Peyer's patch (tissue), 4 donors: Measurements from ENCODE around the gene ABHD12. TPM values are rescaled to one million over a fixed set of nuclear protein-coding genes. Genes with fewer than 3 reads are reported as not detected.

Experiments used
- DNase-seq, 3 donors: peaks; one replicate each; pipeline ENCODE4 v3.0.0-alpha.2; 2017 to 2019
- H3K27ac ChIP-seq, 4 donors: fragments of 200-600 bp; sonication (generic); one replicate each; pipeline ENCODE4 v1.5.1; 2016 to 2019
- H3K27me3 ChIP-seq, 2 donors: fragments of 200-600 bp; sonication (generic); one replicate each; pipeline ENCODE4 v1.5.1; 2019
- H3K36me3 ChIP-seq, 3 donors: fragments of 200-600 bp; sonication (generic); one replicate each; pipeline ENCODE4 v1.5.1; 2016 to 2019
- H3K4me1 ChIP-seq, 4 donors: fragments of 200-600 bp; sonication (generic); one replicate each; pipeline ENCODE4 v1.5.1; 2016 to 2019
- H3K4me3 ChIP-seq, 4 donors: fragments of 200-600 bp; sonication (generic); 1 replicate in 3 of 4; 2 replicates in 1 of 4; pipeline ENCODE4 v1.5.1; 2016 to 2019; ENCODE audit warnings: mild to moderate bottlenecking in 1 of 4
- H3K9me3 ChIP-seq, 4 donors: fragments of 200-600 bp; sonication (generic); one replicate each; pipeline ENCODE4 v1.5.1; 2016 to 2019; ENCODE audit warnings: mild to moderate bottlenecking in 1 of 4
- CTCF ChIP-seq, 6 experiments: fragments of 450-650 bp in 4 of 6; fragments of 200-600 bp in 2 of 6; sonication (generic) in 1 of 6; IDR thresholded peaks; one replicate each; pipeline ENCODE4 v1.5.1; 2017 to 2019; ENCODE audit warnings: antibody characterized with exemption in 6 of 6, mild to moderate bottlenecking in 3 of 6, moderate library complexity in 1 of 6
- POLR2A ChIP-seq, 2 donors: fragments of 450-650 bp; IDR thresholded peaks; one replicate each; pipeline ENCODE4 v1.5.1; 2017; ENCODE audit warnings: antibody characterized with exemption in 2 of 2, mild to moderate bottlenecking in 2 of 2, moderate library complexity in 2 of 2
- total RNA-seq, 4 donors: library from RNA; depleted of rRNA; stranded (reverse); fragments of >200 nt; gene quantifications; one replicate each; pipeline ENCODE4 v1.1.0, GENCODE V29; 2016

ABHD12 gene
- total RNA-seq, 4 donors from 2014 or later = 46.2 to 95.4 (median 73.5) TPM

- no peaks in the 10 kb centered on the region for H3K27me3 ChIP-seq
- H3K4me1 ChIP-seq = no peaks in the 10 kb centered on the region
- H3K9me3 ChIP-seq = no peaks in the 10 kb centered on the region
- TF ChIP-seq CTCF (IDR thresholded peaks at IDR 0.05) (no peak), POLR2A (IDR thresholded peaks at IDR 0.05) (no peak)
- peak in 2 of 3 donors; percentile 7 to 36 for DNase-seq
- no peak overlapping the region for H3K4me3 ChIP-seq
- H3K36me3 ChIP-seq = peaks cover 0 to 86% (median 0%) of the 10 kb centered on the region in 3 donors
- peak overlapping the region in 1 of 4 donors; percentile 31 for H3K27ac ChIP-seq
These were observed 117.6 kb downstream of the ABHD12 start for GRCh38 chr20:25273046-25273445.

- TF ChIP-seq POLR2A (IDR thresholded peaks at IDR 0.05) = no peak
- no peak for TF ChIP-seq CTCF (IDR thresholded peaks at IDR 0.05)
- H3K9me3 ChIP-seq = no peaks in the 10 kb centered on the region
- no peak overlapping the region for H3K4me3 ChIP-seq
- H3K36me3 ChIP-seq = peaks cover 0 to 80% (median 0%) of the 10 kb centered on the region in 3 donors
- peak overlapping the region in 1 of 4 donors; percentile 31 for H3K27ac ChIP-seq
- H3K27me3 ChIP-seq = no peaks in the 10 kb centered on the region
- peak in 2 of 3 donors; percentile 21 to 24 for DNase-seq
- H3K4me1 ChIP-seq = no peaks in the 10 kb centered on the region
These were observed 118.2 kb downstream of the ABHD12 start for GRCh38 chr20:25272223-25273000.

- peak; percentile 2 to 35 (median 29) for DNase-seq
- Histone ChIP-seq H3K9me3 (no peaks in the 10 kb centered on the region), H3K27me3 (no peaks in the 10 kb centered on the region), H3K36me3 (peaks cover 0 to 73% (median 0%) of the 10 kb centered on the region in 3 donors), H3K27ac (no peak overlapping the region), H3K4me3 (no peak overlapping the region), H3K4me1 (no peaks in the 10 kb centered on the region)
- no peak for TF ChIP-seq CTCF (IDR thresholded peaks at IDR 0.05)
- no peak for TF ChIP-seq POLR2A (IDR thresholded peaks at IDR 0.05)
These were observed 119.0 kb downstream of the ABHD12 start for GRCh38 chr20:25271486-25272222.

- no peaks in the 10 kb centered on the region for H3K27me3 ChIP-seq
- TF ChIP-seq POLR2A (IDR thresholded peaks at IDR 0.05) (no peak), CTCF (IDR thresholded peaks at IDR 0.05) (no peak)
- no peaks in the 10 kb centered on the region for H3K9me3 ChIP-seq
- H3K36me3 ChIP-seq = peaks cover 0 to 68% (median 0%) of the 10 kb centered on the region in 3 donors
- no peak overlapping the region for H3K27ac ChIP-seq
- DNase-seq = peak in 2 of 3 donors; percentile 12 to 30
- H3K4me1 ChIP-seq = no peaks in the 10 kb centered on the region
- no peak overlapping the region for H3K4me3 ChIP-seq
These were observed 119.8 kb downstream of the ABHD12 start for GRCh38 chr20:25270829-25271251.

DNA sequence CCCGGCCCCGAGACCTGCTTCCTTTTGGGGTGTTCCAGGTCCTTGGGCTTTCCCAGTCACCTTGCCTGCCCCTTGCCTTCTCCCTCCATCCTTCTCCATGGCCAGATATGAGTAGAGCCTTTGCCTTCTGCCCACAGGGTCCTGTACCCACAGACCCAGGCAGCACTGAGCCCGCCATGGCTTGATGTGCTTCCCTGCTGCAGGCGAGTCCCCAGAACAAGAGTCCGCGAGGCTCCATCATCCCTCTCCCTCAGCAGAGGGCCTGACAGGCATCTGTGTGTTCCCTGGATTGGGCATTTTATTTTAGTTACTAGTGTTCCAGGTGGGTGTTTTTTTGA, 120.8 kb downstream of the ABHD12 start:
- H3K4me1 ChIP-seq = no peaks in the 10 kb centered on the region
- no peak overlapping the region for H3K27ac ChIP-seq
- TF ChIP-seq CTCF (IDR thresholded peaks at IDR 0.05) (no peak), POLR2A (IDR thresholded peaks at IDR 0.05) (no peak)
- peaks cover 0 to 62% (median 0%) of the 10 kb centered on the region in 3 donors for H3K36me3 ChIP-seq
- no peaks in the 10 kb centered on the region for H3K27me3 ChIP-seq
- DNase-seq = peak; percentile 9 to 37 (median 27)
- no peak overlapping the region for H3K4me3 ChIP-seq
- no peaks in the 10 kb centered on the region for H3K9me3 ChIP-seq
